K562 (cell line): ENCODE data around the gene SCAANT1.

Experiments used
- NONO ChIP-seq, 2 experiments: fragments of 200-400 bp in 1 of 2; fragments of 450-650 bp in 1 of 2; formaldehyde crosslinking in 1 of 2; IDR thresholded peaks; 2 replicates each; pipeline ENCODE4 v1.6.1; 2017; ENCODE audit warnings: low read depth in 2 of 2, mild to moderate bottlenecking in 2 of 2, moderate library complexity in 2 of 2, low read length in 1 of 2
- POLR2AphosphoS5 ChIP-seq: IDR thresholded peaks from 2 replicates; pipeline ENCODE4 v1.6.1; 2011; ENCODE audit warnings: mild to moderate bottlenecking, low read depth, low read length, moderate library complexity; ENCODE audit not compliant: control insufficient read depth, insufficient read depth
- ZNF384 ChIP-seq: IDR thresholded peaks from 2 replicates; pipeline ENCODE4 v1.6.1; 2012; ENCODE audit warnings: low read depth, low read length, improper control_type of control experiment
- TF ChIP-seq, protein P1 (sequence below), 2 experiments: fragments of 450-650 bp; formaldehyde crosslinking in 1 of 2; IDR thresholded peaks; 2 replicates each; pipeline versions ENCODE4 v1.4.0 to v1.6.1; 2014 to 2020; ENCODE audit warnings: mild to moderate bottlenecking in 2 of 2, borderline replicate concordance in 1 of 2, low read depth in 1 of 2

DNA sequence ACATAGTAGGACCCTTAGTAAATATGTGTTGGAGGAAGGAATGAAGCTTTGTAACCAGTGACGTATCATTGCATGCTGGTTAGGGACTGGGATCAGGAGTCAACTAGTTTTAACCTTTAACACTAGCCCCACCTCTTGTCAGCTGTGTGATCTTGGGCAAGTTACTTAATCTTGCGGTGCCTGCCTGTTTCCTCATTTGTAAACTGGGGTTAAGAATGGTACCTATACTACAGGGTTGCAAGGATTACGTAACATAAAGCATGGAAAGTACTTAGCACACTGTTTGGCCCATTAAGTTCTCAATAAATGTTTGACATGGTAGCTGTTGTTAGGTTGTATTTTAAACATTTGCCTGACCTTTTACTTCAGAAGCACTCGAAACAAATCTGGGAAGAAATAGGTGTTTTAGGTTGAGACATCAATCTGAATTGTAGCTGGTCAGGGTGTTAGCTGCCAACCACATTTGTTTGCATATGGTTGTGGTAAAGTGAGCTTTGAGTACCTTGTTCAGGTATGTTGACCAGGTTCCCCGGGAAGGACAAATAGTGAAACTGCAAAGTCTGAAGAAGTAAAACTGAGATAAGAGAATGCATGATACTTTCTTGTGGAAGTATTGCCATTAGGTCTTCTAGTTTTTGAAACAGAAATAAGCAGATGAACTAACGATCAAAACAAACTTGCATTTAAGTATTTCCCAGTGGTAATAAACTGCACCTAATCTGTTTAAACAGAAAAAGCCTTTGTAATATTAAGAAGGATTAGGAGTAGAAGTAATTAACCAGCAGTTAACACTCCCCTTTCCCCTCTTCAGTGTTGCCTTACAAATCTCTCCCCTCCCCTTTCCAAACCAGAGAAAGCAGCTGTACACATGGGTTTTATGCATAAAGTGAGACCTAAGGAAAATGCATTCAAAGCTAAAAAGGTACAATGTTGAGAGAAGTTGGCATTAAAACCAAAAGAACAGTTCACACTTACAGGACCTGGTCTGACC lies 25.8 kb upstream of the SCAANT1 start:
- TF ChIP-seq, protein P1, sequence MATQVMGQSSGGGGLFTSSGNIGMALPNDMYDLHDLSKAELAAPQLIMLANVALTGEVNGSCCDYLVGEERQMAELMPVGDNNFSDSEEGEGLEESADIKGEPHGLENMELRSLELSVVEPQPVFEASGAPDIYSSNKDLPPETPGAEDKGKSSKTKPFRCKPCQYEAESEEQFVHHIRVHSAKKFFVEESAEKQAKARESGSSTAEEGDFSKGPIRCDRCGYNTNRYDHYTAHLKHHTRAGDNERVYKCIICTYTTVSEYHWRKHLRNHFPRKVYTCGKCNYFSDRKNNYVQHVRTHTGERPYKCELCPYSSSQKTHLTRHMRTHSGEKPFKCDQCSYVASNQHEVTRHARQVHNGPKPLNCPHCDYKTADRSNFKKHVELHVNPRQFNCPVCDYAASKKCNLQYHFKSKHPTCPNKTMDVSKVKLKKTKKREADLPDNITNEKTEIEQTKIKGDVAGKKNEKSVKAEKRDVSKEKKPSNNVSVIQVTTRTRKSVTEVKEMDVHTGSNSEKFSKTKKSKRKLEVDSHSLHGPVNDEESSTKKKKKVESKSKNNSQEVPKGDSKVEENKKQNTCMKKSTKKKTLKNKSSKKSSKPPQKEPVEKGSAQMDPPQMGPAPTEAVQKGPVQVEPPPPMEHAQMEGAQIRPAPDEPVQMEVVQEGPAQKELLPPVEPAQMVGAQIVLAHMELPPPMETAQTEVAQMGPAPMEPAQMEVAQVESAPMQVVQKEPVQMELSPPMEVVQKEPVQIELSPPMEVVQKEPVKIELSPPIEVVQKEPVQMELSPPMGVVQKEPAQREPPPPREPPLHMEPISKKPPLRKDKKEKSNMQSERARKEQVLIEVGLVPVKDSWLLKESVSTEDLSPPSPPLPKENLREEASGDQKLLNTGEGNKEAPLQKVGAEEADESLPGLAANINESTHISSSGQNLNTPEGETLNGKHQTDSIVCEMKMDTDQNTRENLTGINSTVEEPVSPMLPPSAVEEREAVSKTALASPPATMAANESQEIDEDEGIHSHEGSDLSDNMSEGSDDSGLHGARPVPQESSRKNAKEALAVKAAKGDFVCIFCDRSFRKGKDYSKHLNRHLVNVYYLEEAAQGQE (IDR thresholded peaks at IDR 0.05; ENCODE audit: borderline replicate concordance) = no peak
- TF ChIP-seq, protein P1 (CRISPR knock-in tag; IDR thresholded peaks at IDR 0.05; ENCODE audit: low read depth) = no peak
- TF ChIP-seq POLR2AphosphoS5 = no peak
- TF ChIP-seq ZNF384 = no peak
- TF ChIP-seq NONO (IDR thresholded peaks at IDR 0.05; ENCODE audit: low read depth in 2 of 2, low read length in 1 of 2) = no peak
